HFFc6 (cell line): Measurements from ENCODE around the gene BCO1. TPM values are rescaled to one million over a fixed set of nuclear protein-coding genes. Genes with fewer than 3 reads are reported as not detected.
A peak's percentile ranks its signal among the peaks of the same experiment; 100 is the strongest.

ENCODE experiments used
- DNase-seq: peaks from one replicate; pipeline ENCODE4 v3.0.0-alpha.2; 2018
- H3K27ac Mint-ChIP-seq: 2 replicates; pipeline ENCODE4 v1.8.0; 2020; ENCODE audit warnings: mild to moderate bottlenecking, mixed read lengths
- H3K27me3 Mint-ChIP-seq: 2 replicates; pipeline ENCODE4 v1.8.0; 2021; ENCODE audit warnings: mild to moderate bottlenecking, moderate library complexity, mixed read lengths; ENCODE audit not compliant: insufficient read depth
- H3K36me3 Mint-ChIP-seq: 2 replicates; pipeline ENCODE4 v1.8.0; 2021; ENCODE audit warnings: low read depth, mixed read lengths
- H3K4me1 Mint-ChIP-seq: 2 replicates; pipeline ENCODE4 v1.8.0; 2020; ENCODE audit warnings: low read depth, mixed read lengths
- H3K4me3 Mint-ChIP-seq: 2 replicates; pipeline ENCODE4 v1.8.0; 2020; ENCODE audit warnings: mild to moderate bottlenecking, moderate library complexity, mixed read lengths
- H3K9me3 Mint-ChIP-seq: 2 replicates; pipeline ENCODE4 v1.8.0; 2020; ENCODE audit warnings: mild to moderate bottlenecking, mixed read lengths
- long read RNA-seq: library from polyadenylated mRNA; unstranded; transcript quantifications from one replicate; pipeline ENCODE4 v2.0.0, GENCODE V29; 2019
- total RNA-seq, 6 experiments: library from RNA; stranded (reverse); fragmentation: NEBNext Ultra II Directional; extraction: Animal tissue kit (Norgen Biotek cat#: 25700); gene quantifications; 2 replicates in 1 of 6; 3 replicates in 5 of 6; pipeline ENCODE4 v1.2.3, GENCODE V29; 2021
- TF ChIP-seq, protein P1 (sequence below): fragments of 200-600 bp; sonication (generic); IDR thresholded peaks from 2 replicates; pipeline ENCODE4 v1.5.0; 2021; ENCODE audit warnings: antibody characterized with exemption, mild to moderate bottlenecking

Gene BCO1, protein sequence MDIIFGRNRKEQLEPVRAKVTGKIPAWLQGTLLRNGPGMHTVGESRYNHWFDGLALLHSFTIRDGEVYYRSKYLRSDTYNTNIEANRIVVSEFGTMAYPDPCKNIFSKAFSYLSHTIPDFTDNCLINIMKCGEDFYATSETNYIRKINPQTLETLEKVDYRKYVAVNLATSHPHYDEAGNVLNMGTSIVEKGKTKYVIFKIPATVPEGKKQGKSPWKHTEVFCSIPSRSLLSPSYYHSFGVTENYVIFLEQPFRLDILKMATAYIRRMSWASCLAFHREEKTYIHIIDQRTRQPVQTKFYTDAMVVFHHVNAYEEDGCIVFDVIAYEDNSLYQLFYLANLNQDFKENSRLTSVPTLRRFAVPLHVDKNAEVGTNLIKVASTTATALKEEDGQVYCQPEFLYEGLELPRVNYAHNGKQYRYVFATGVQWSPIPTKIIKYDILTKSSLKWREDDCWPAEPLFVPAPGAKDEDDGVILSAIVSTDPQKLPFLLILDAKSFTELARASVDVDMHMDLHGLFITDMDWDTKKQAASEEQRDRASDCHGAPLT
- not detected for total RNA-seq
- long read RNA-seq, result 0 reads

DNA sequence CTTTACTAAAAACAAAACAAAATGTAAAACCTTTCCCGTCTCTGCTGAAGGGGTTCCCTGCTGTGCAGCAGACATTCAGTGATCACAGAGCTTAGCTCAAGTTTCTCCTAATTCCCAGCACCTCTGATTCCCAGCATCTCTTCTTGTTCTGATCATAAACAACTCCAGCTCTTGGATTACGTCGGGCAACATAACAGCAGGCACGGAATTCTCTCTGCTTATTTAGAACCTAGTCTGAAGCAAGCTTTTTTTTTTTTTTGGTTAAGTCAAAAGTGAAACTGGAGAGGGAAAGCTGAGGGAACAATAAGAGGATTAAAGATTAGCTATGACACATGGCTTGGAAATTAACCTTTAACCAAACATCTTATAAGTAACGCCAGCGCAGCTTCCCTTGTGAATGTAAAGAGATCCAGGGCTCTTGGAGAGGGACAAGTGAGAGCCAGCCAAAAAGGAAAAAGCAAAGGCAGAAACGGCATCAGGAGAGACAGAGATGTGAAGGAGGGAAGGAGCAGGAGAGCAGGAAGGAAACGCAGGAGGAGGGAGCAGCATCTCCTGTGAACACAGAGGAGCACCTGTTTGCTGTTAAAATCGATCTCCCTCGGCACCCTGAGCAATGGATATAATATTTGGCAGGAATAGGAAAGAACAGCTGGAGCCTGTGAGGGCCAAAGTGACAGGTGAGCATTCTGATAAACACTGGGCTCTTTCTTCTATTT is at the start of gene BCO1:
BCO1 (plus strand) TSS at position 394 of the 716 bp plus-strand sequence; CDS start at position 614, 220 bp downstream.
- Mint-ChIP-seq H3K36me3 (no peaks in the 10 kb centered on the region), H3K4me1 (peaks cover 17% of the 10 kb centered on the region), H3K27me3 (peaks cover 18% of the 10 kb centered on the region), H3K4me3 (peak within 1 kb of the TSS; percentile 83), H3K9me3 (no peaks in the 10 kb centered on the region), H3K27ac (peak within 1 kb of the TSS; percentile 5)
- DNase-seq, result peak; percentile 40
- TF ChIP-seq, protein P1, sequence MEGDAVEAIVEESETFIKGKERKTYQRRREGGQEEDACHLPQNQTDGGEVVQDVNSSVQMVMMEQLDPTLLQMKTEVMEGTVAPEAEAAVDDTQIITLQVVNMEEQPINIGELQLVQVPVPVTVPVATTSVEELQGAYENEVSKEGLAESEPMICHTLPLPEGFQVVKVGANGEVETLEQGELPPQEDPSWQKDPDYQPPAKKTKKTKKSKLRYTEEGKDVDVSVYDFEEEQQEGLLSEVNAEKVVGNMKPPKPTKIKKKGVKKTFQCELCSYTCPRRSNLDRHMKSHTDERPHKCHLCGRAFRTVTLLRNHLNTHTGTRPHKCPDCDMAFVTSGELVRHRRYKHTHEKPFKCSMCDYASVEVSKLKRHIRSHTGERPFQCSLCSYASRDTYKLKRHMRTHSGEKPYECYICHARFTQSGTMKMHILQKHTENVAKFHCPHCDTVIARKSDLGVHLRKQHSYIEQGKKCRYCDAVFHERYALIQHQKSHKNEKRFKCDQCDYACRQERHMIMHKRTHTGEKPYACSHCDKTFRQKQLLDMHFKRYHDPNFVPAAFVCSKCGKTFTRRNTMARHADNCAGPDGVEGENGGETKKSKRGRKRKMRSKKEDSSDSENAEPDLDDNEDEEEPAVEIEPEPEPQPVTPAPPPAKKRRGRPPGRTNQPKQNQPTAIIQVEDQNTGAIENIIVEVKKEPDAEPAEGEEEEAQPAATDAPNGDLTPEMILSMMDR, result no peak

DNA sequence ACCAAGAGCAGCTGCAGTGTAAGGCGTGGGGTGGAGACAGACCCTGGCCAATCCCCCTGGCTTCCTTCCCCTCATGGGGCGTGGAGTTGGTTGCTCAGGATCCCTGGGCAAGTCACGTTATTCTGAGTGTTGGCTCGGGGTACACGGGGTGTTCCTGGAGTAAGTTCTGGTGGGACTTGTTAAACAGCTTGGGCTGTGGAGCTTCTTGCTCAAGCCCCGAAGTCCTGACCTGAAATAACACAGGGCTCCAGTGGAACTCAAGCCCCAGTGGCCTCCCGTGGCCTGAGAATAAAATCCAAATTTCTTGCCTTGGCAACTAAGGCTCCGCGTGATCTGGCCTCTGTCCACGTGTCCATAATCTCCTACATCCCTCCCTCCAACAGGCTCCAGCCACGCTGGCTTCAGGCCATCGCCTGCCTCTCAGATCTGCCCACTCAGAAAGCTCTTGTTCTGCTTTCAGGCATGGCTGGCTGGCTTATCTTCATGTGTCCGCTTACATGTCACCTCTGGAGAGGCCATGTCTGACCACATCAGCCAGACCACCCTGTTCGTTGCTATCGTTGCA is 49.3 kb upstream of the BCO1 start:
- Mint-ChIP-seq H3K27me3 (peaks cover 13% of the 10 kb centered on the region), H3K36me3 (no peaks in the 10 kb centered on the region), H3K9me3 (no peaks in the 10 kb centered on the region), H3K27ac (no peak overlapping the region), H3K4me1 (peaks cover 20% of the 10 kb centered on the region), H3K4me3 (no peak overlapping the region)
- TF ChIP-seq, protein P1, result no peak
- DNase-seq, result peak; percentile 35

DNA sequence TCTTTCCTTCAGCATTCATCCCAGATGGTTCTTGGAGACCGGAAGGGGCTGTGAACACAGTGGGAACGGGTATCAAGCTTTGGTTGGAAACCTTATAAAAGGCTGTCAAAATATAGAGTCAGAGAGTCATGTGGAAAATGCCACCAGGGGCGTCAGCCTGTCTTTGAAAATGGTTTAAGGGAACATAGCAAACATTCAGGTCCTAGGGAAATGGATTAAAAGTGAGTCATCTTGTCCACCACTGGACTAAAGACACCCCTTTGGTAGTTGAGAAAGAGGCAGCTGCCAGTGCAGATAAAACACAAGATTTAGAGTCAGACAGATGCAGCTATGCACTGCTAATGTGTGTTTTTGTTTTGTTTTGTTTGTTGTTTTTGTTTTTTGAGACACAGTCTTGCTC is 47.8 kb upstream of the BCO1 start:
- Mint-ChIP-seq H3K4me3 (no peak overlapping the region), H3K27ac (peak overlapping the region; percentile 68; the same call in 1 of the 2 replicates), H3K4me1 (peaks cover 20% of the 10 kb centered on the region), H3K27me3 (peaks cover 27% of the 10 kb centered on the region), H3K9me3 (no peaks in the 10 kb centered on the region), H3K36me3 (no peaks in the 10 kb centered on the region)
- TF ChIP-seq, protein P1, result 0 out of 2 replicates have a peak, but pooled peaks have one; percentile 10
- peak; percentile 56 for DNase-seq

DNA sequence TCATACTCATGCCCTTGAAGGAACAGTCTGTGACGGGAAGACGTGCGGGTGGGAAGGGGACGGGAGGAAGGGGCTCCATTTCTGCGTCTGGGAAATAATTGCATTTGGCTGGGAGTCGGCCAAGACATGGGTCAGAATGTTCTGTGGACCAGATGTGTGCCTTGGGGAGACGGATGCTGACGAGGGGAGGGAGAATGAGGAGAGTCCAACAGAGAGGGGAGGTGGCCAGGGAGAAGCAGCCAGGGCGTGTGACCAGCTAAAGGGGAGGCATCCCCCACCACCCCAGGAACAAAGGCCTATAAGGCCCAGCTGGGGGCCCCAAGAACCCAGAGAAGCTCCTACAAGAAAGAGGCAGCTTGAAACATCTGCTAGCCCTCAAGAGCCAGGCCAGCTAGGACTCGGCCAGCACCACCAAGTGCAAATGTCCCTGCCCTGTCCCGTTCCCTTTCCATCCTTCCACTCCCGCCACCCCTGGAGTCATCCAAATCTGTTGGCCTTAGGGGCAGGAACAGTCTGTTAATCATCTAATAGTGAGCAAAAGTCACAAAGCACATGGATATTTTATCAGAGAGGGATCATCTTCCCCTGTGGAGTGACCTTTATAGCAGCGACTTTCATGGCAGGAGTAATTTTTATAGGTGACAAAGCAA is 42.5 kb upstream of the BCO1 start:
- no peak overlapping the region for H3K4me3 Mint-ChIP-seq
- TF ChIP-seq, protein P1, result no peak
- no peaks in the 10 kb centered on the region for H3K9me3 Mint-ChIP-seq
- peaks cover 1% of the 10 kb centered on the region for H3K4me1 Mint-ChIP-seq
- no peak overlapping the region for H3K27ac Mint-ChIP-seq
- no peaks in the 10 kb centered on the region for H3K36me3 Mint-ChIP-seq
- DNase-seq, result no peak
- H3K27me3 Mint-ChIP-seq, result peaks cover 38% of the 10 kb centered on the region

DNA sequence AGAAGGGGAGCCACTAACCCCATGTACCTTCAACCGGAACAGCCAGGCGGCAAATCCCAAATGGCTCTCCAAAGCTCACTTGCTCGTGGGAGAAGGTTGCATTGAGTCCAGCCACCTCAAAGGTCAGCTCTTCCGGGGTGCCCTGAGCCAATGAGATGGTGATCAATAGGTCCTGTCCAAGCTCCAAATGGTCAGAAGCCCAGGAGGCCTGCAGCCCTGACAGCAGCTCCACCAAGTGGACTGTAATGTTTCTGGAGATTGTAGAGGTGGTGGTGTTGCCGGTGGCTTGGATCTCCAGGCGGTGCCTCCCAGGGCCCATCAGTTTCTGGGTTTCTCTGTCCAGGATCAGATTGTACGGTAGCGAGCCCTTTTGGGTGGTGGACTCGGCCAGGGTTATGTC is 39.9 kb upstream of the BCO1 start:
- no peaks in the 10 kb centered on the region for H3K36me3 Mint-ChIP-seq
- TF ChIP-seq, protein P1, result peak; percentile 55
- no peaks in the 10 kb centered on the region for H3K9me3 Mint-ChIP-seq
- H3K27me3 Mint-ChIP-seq, result peaks cover 37% of the 10 kb centered on the region
- no peak for DNase-seq
- H3K4me1 Mint-ChIP-seq, result no peaks in the 10 kb centered on the region
- no peak overlapping the region for H3K4me3 Mint-ChIP-seq
- no peak overlapping the region for H3K27ac Mint-ChIP-seq
